Right ventricle myocardium inferior (tissue), 1 donor: Measurements from ENCODE around the gene ITGA7. TPM values are rescaled to one million over a fixed set of nuclear protein-coding genes. Genes with fewer than 3 reads are reported as not detected.
A peak's percentile ranks its signal among the peaks of the same experiment; 100 is the strongest.
"Not testable (repeated sequence)": the region's sequence is repeated elsewhere in the genome, so short reads cannot be mapped to it uniquely, and the experiment has no call there.

Experiments
- ATAC-seq: fragments of 200-7000 bp; cut with Tn5 transposase; one replicate; pipeline ENCODE4 v1.9.1; 2020; ENCODE audit warnings: mild to moderate bottlenecking, moderate library complexity
- DNase-seq: peaks from one replicate; pipeline ENCODE4 v3.0.0; 2021; ENCODE audit errors: missing footprints
- intact Hi-C: fragments of 100-400 bp; cut with DNase I; formaldehyde crosslinking; loops from one replicate; pipeline ENCODE4 v1.11.0; 2022
- total RNA-seq: library from RNA; stranded (reverse); fragmentation: NEBNext Ultra II Directional; extraction: Animal tissue kit (Norgen Biotek cat#: 25700); gene quantifications from one replicate; pipeline ENCODE4 v1.2.1, GENCODE V29; 2021
- donor health status: DM: no; HTN: yes; CAD: no; lungs with severe emphysema.

ITGA7 gene
- total RNA-seq, 1 donor from 2014 or later: 479 TPM

DNA sequence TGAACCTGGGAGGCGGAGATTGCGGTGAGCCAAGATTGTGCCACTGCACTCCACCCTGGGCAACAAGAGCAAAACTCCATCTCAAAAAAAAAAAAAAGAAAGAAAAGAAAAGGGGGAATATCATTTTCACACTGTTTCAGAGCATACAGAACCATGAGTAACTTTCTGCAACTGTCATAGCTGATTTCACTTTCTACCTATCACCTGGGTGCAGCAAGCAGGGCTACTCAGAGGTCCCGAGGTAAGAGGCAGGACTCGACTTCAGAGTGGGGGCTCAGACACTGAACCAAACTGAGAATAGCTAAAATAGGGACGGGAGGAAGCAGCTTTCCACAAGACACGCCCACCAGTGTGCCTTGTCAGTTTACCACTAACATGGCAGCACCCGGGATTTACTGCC, 41.2 kb downstream of the ITGA7 start:
- ATAC-seq: no peak
- no peak for DNase-seq

DNA sequence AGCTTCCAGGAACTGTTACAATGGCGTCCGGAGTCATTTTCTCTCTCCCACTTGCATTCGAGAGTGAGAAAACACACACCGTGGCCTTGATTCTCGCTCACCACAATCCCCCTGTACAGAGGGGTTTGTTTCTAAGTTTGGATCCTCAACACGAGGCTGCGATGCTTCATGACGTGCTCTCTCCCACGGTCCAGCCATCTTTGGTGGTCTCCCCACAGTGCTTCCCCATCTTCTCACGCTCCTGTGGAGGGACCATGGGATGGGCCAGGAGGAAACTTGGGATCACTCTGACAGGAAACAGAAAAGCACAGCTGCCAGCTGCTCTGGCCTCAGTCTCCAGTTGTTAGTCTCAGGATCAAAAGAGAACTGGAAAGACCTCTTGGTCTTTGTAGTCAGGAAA, 42.9 kb downstream of the ITGA7 start:
- intact Hi-C loops: loop anchor here (5.0 kb wide), 2 partner anchors 42 to 72 kb away; partner anchors contain the start of gene ITGA7
- DNase-seq: no peak

More for the DNA sequence above, 41.2 kb downstream of the ITGA7 start:
- intact Hi-C loops: no loop called here

DNA sequence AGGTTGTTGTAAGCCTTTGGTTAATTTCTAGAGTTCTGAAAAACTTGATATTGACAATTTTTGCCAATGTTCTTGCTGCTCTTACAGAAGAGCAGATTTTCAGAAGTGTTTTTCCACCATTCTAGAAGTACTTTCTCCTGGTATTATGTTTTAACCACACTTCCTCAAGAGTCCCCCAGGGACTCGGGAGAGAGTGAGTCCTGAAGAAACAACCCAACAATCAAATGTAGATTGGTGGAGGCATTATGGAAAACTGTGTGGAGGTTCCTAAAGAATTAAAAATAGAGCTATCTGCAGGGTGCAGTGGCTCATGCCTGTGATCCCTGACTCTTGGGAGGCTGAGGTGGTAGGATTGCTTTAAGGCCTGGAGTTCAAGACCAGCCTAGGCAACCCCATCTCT, 44.3 kb downstream of the ITGA7 start:
- ATAC-seq (no peak), DNase-seq (no peak)
- intact Hi-C loops: loop anchor here (5.0 kb wide), 2 partner anchors 44 to 74 kb away; partner anchors contain the start of gene ITGA7

More for the DNA sequence above, 42.9 kb downstream of the ITGA7 start:
- ATAC-seq: no peak

DNA sequence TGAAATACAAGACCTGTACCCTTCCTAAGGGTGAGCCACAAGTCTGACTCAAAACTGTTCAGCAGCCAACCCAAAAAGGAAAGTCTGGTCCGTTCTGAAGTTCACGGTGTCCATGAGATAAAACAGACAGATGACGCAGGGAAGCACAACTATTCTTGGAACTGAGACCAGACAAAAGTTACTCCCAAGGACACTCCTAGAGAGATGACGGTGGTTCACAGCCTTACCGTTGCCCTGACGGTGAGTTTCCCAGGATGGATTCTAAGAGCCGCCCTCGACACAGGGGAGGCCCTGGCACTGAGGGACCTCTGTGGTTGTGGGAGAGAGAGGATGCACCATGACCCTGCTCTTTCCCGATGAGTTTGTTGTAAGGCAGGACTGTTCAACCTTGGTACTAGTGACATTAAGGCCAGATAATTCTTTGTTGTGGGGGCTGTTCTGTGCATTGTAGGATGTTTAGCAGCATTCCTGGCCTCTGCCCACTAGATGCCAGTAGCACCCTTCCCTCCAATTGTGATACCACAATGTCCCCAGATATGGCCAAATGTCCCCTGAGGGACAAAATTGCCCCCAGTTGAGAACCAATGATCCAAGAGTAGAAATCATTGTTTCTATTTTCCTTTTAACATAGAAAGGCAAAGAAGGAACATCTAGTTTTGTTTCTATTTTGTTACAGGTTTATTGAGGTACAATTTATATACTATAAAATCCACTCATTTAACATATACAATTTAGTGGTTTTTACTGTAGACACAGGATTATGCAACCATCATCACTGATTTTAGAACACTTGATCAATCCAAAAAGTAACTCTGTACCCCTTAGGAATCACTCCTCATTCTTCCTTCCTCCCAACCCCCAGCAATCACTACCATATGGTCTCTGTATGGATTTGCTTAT, 48.0 kb downstream of the ITGA7 start:
- DNase-seq (no peak), ATAC-seq (peak; percentile 92)
- intact Hi-C loops: loop anchor here (5.0 kb wide), 2 partner anchors 48 to 78 kb away; partner anchors contain the start of gene ITGA7

DNA sequence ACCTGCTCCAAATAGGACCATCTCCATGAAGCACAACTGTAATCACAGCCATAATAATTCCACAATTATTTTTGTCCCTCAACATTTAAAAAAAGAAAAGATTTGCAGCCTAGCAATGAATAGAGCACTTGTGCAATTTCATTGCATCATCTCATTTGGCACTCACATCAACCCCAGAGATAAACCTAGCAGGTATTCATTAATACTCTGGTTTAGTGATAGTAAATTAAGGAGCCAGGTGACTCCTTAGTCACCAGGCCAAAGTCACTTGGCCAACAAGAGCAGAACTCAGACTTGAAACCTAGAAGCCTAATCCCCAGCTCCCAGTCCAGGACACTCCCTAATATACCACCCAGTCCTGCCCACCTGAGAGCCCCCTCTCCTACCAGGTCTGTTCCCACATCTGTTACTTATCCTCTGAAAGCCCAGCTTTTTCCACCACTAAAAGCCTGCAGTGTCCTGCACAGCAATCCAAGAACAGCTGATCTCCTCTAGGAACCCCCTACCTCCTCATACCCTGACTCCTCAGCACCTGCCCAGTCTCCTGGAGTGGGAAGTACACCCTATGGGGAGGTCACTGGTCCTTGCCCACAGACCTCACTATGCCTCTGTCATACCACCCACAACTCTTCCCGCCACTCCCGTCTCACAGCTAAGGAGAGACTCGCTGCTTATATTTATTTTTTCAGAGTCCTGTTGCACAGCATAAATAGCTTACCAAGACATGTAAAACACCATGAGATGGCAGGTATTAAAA, 48.9 kb downstream of the ITGA7 start:
- intact Hi-C loops: no loop called here
- ATAC-seq (peak; percentile 33), DNase-seq (no peak)

DNA sequence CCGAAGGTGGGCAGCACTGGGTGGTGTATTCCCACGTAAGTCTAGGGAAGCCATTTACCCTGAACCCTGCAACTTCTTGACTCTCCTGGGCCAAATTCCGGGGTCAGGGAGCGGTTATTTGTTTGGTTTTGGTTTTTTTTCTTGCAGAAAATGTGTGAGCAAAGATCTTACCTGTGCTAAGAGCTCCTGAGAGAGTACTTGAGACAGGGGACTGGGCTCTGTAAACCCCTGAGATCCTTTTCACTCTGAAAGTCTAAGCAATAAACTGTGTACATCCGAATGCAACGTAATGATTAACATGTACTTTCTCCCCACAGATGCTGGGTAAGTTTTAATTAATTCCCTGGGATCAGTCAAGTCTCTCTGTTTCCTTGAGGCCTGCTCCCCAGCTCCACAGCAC, 49.5 kb downstream of the ITGA7 start:
- DNase-seq (no peak), ATAC-seq (no peak)
- intact Hi-C loops: no loop called here

DNA sequence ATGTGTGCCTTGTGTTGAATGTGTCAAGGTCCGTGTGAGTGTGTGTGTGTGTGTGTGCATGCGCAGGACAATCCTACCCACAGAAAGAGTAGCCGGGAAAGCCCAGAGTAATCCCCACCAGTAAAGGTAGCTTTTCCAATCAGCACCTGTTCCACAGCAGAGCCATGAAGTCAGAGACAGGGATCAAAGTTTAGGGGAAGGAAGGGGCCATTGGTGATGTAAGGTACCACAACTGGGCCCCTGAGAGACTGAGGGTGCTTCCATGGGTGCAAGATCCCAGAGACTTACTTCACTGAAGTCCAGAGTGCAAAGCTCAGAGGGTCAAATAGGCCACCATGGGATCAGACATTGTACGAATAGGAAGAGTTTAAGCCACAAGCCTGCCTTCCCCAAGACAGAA, 50.5 kb downstream of the ITGA7 start:
- intact Hi-C loops: no loop called here
- no peak for DNase-seq
- no peak for ATAC-seq

DNA sequence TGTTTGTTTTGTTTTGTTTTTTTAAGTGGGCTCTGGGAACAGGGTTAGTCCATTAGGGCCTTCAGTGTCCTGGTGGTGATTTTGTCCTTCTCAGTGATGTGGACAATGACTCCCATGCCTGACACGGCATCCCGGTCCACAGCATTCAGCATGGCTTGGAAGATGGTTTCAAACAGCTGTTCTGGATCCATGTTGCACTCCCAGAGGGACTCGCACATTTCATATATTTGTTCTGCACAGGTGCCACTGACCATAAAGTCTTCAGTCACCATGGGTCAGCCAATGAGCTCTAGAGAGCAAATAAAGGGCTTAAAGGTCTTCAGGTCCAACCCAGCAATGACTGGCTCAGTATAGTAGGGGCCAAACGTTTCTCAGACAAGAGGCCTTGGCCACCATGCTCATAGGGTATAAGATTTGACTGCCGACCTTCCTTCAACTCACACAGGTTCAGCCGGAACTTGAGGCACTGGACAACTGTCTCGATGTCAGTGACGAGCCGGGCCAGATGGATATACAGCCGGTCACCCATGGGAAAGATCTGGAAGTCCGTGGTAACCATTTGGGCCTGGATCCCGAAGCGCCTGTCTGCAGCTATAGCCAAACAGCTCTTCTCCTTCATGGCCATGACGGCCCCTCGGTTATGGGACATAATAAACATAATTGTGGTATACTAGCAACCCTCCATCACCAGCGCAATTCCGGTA, 53.0 kb downstream of the ITGA7 start:
- no peak for DNase-seq
- ATAC-seq: no peak
- intact Hi-C loops: no loop called here

DNA sequence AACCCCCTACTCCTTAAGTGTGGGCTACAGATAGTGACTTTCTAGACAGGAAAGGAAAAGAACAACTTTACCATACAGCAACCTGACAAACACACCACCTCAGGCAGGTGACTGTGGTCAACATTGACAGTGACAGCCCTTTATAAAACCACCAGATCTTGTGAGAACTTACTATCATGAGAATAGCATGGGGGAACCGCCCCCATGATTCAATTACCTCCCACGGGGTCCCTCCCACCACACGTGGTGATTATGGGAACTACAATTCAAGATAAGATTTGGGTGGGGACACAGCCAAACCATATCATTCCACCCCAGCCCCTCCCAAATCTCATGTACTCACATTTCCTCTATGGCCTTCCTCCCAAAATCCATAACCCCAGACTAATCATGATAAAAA, 54.7 kb downstream of the ITGA7 start:
- ATAC-seq (no peak), DNase-seq (no peak)
- intact Hi-C loops: no loop called here

DNA sequence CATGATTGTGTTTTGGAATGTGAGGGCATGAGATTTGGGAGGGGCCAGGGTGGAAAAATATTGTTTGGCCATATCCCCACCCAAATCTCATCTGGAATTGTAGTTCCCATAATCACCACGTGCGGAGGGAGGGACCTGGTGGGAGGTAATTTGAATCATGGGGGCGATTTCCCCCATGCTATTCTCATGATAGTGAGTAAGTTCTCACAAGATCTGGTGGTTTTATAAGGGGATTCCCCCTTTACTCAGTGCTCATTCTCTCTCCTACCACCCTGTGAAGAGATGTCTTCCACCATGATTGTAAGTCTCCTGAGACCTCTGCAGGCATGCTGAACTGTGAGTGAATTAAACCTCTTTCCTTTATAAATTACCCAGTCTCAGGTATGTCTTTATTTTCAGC, 55.4 kb downstream of the ITGA7 start:
- DNase-seq (no peak), ATAC-seq (no peak)
- intact Hi-C loops: no loop called here

DNA sequence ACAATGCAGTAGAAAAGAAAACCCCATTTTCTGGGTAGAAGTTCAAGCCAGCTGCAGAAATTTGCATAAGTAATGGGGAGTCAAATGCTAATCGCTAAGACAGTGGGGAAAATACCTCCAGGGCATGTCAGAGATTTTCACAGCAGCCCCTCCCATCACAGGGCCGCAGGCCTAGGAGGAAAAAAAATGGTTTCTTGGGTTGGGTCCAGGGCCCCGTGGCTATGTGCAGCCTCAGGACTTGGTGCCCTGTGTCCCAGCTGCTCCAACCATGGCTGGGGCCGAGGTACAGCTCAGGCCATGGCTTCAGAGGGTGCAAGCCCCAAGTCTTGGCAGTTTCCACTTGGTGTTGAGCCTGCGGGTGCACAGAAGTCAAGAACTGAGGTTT, 56.4 kb downstream of the ITGA7 start:
- intact Hi-C loops: no loop called here
- ATAC-seq: no peak
- no peak for DNase-seq

DNA sequence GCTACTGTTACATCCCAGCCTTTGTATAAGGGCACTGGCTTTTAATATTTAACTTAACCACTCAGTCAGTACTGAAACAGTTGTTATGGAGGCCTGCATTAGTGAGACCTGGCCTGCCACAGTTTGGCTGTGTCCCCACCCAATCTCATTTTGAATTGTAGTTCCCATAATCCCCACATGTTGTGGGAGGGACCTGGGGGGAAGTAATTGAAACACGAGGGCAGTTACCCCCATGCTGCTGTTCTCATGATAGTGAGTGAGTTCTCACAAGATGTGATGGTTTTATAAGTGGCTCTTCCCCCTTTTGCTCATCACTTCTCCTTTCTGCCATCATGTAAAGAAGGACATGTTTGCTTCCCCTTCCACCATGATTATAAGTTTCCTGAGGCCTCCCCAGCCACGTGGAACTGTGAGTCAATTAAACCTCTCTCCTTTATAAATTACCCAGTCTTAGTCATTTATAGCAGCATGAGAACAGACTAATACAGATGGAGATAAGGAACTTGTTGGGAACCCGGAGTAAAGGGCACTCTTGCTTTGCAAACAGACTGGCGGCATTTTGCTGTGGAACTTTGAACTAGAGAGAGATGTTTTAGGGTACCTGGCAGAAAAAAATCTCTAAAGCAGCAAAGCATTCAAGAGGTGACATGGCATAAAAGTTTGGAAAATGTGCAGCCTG, 56.9 kb downstream of the ITGA7 start:
- not testable (repeated sequence) for ATAC-seq

DNA sequence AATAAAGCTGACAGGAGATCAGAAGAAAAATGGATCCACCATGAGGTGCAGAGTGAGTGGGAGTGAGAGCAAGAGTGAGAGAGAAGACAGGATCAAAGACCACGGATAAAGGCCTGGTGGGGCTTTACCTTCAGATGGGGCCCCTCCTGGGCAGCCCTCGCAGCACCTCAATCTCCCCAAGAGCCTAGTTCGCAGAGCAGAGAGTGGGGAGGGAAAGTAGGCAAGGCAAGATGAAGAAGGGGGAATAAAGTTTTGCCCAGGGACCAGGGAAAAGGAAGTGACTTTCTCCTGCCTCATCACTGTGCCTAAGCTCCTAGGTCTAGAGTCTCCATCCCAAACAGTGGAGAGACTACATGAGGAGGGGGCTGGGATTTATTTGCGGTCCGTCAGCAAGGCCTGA, 60.7 kb downstream of the ITGA7 start:
- intact Hi-C loops: no loop called here
- ATAC-seq (no peak), DNase-seq (no peak)

More for the DNA sequence above, 56.9 kb downstream of the ITGA7 start:
- intact Hi-C loops, DNase-seq: not testable (repeated sequence)

DNA sequence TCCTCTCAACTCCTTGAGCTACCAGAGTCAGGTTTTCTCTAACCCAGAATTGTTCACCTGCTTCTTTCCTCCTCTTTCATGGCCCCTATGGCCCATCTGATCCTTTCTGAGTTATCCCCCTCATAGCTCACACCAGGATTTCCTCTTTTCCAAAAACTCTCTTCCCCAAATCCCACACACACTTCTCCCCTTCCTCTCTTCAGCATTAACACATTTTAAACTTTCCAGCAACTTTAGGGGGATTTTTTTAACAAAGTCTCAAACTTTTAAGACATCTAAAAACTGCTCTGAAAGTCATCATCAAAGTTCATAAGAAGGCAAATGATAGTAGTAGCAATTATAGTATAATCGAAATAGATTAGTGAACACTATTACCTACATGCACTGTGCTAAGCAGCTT, 63.1 kb downstream of the ITGA7 start:
- DNase-seq (no peak), ATAC-seq (no peak)
- intact Hi-C loops: no loop called here

DNA sequence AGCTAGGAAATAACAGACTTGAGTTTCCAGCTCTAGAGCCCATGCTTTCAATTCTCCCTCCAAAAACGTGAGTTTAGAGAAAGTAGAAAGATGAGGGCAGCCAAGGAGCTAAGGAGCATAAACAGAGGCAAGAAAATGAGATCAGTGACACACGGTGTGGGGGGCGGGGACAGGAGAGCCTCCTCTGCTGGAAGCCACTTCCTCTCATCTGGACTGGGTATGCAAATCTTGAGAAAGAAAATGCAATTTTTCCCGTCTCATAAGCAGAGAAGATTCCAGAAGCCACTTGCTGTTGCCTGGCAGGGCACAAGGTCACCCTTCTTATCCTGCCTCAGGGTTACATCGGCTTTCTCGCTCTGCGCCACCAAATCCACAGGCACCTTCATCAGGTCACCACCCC, 65.0 kb downstream of the ITGA7 start:
- no peak for ATAC-seq
- intact Hi-C loops: no loop called here
- DNase-seq: no peak

DNA sequence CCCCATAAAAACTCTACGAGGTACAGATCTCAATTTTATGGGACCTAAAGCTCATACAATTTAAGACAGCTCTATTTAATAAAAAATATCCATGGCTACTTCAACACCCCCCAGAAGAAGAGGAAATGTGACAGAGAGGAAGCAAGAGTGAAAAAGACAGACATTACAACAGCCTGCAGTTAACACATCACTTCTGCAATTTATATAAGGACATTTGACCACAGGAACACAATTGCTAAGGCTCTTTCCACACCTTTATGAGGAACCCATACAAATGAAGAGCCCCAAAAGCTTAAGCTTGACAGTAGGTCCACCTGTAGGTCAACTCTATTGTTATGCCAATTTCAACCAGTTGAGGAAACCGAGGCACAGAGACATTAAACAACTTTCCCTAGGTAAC, 65.4 kb downstream of the ITGA7 start:
- ATAC-seq: no peak
- DNase-seq: no peak
- intact Hi-C loops: no loop called here

DNA sequence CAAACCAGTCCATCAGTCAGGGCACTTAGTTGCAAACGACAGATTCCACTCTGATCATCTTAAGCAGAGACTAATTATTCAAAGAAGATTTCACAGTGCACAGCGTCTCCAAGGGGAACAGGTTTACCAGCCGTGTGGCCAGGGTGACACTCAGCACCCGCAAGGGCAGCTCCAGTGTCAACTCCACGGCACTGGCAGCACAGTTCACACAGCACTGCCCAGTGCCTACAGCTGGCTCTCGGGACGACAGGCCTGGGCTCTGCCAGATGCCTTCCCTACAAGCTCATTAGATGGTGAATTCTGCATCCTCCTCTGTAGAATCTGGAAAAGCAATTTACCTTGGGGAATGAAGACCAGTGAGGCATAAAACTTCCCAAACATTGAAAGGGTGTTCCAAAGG, 66.1 kb downstream of the ITGA7 start:
- intact Hi-C loops: no loop called here
- ATAC-seq: no peak
- DNase-seq: no peak

DNA sequence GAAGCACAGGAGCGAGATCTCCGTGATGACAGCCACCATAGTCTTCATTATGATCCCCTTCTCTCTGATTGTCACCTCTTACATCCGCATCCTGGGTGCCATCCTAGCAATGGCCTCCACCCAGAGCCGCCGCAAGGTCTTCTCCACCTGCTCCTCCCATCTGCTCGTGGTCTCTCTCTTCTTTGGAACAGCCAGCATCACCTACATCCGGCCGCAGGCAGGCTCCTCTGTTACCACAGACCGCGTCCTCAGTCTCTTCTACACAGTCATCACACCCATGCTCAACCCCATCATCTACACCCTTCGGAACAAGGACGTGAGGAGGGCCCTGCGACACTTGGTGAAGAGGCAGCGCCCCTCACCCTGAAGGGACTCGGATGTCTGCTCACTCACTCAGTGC, 70.2 kb downstream of the ITGA7 start:
- intact Hi-C loops: no loop called here
- ATAC-seq (no peak), DNase-seq (no peak)

DNA sequence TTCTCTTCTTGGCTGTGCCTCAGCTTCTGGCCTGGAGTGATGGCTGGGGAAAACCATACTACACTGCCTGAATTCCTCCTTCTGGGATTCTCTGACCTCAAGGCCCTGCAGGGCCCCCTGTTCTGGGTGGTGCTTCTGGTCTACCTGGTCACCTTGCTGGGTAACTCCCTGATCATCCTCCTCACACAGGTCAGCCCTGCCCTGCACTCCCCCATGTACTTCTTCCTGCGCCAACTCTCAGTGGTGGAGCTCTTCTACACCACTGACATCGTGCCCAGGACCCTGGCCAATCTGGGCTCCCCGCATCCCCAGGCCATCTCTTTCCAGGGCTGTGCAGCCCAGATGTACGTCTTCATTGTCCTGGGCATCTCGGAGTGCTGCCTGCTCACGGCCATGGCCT, 70.9 kb downstream of the ITGA7 start, which contains the start of gene OR10P1:
Gene OR10P1 (plus strand): TSS at position 40 of the 400 bp plus-strand sequence. CDS start 0 bp downstream, at position 40.
- DNase-seq: no peak
- intact Hi-C loops: no loop called here
- ATAC-seq: no peak
